Osteoblast (primary cell): ENCODE measurements around the gene ZNF440. TPM values are rescaled to one million over a fixed set of nuclear protein-coding genes. Genes with fewer than 3 reads are reported as not detected.
"Not testable (repeated sequence)": the region's sequence is repeated elsewhere in the genome, so short reads cannot be mapped to it uniquely, and the experiment has no call there.

Experiments used
- DNase-seq: peaks from one replicate; pipeline ENCODE4 v3.0.0; 2011; ENCODE audit warnings: low spot score, mixed read lengths; ENCODE audit not compliant: insufficient read length; ENCODE audit errors: missing footprints
- H2AFZ ChIP-seq: 2 replicates; pipeline ENCODE4 v1.6.0; 2011; ENCODE audit warnings: mild to moderate bottlenecking, low read length
- H3K27ac ChIP-seq: 2 replicates; pipeline ENCODE4 v1.5.1; 2011; ENCODE audit warnings: mild to moderate bottlenecking, low read depth, low read length, moderate library complexity
- H3K27me3 ChIP-seq: 2 replicates; pipeline ENCODE4 v1.6.0; 2012; ENCODE audit warnings: mild to moderate bottlenecking, control low read depth, inconsistent platforms, low read length, moderate library complexity; ENCODE audit not compliant: insufficient read depth
- H3K36me3 ChIP-seq: 2 replicates; pipeline ENCODE4 v1.5.1; 2011; ENCODE audit warnings: mild to moderate bottlenecking, low read length, control low read depth, moderate library complexity; ENCODE audit not compliant: insufficient read depth
- H3K4me1 ChIP-seq: 2 replicates; pipeline ENCODE4 v1.5.1; 2011; ENCODE audit warnings: mild to moderate bottlenecking, low read length, control low read depth, moderate library complexity; ENCODE audit not compliant: insufficient read depth
- H3K4me2 ChIP-seq: 2 replicates; pipeline ENCODE4 v1.6.0; 2011; ENCODE audit warnings: mild to moderate bottlenecking, low read length; ENCODE audit not compliant: insufficient read depth
- H3K4me3 ChIP-seq: fragments of 200-600 bp; sonication (generic); 3 replicates; pipeline ENCODE4 v1.5.1; 2012; ENCODE audit warnings: mild to moderate bottlenecking, low read length, inconsistent platforms; ENCODE audit not compliant: insufficient read depth
- H3K79me2 ChIP-seq: 2 replicates; pipeline ENCODE4 v1.6.0; 2012; ENCODE audit warnings: mild to moderate bottlenecking, low read length, control low read depth, inconsistent platforms; ENCODE audit not compliant: insufficient read depth
- H3K9me3 ChIP-seq: 2 replicates; pipeline ENCODE4 v1.5.1; 2011; ENCODE audit warnings: low read depth, low read length, control low read depth
- H4K20me1 ChIP-seq: 2 replicates; pipeline ENCODE4 v1.6.0; 2012; ENCODE audit warnings: mild to moderate bottlenecking, low read length, control low read depth; ENCODE audit not compliant: insufficient read depth
- total RNA-seq: library from RNA; depleted of rRNA; stranded (reverse); fragments of >200 nt; gene quantifications from 2 replicates; pipeline ENCODE4 v1.2.3, GENCODE V29; 2012
- TF ChIP-seq, protein P1 (sequence below): IDR thresholded peaks from 2 replicates; pipeline ENCODE4 v1.5.1; 2011; ENCODE audit warnings: mild to moderate bottlenecking, low read depth, low read length, moderate library complexity; ENCODE audit errors: extremely low read depth

Gene ZNF440
- total RNA-seq, 1 donor: 11.2 TPM

GRCh38 chr19:11843722-11844121 lies 29.6 kb downstream of the ZNF440 start:
- H3K9me3 ChIP-seq: no peaks in the 10 kb centered on the region
- TF ChIP-seq, protein P1, sequence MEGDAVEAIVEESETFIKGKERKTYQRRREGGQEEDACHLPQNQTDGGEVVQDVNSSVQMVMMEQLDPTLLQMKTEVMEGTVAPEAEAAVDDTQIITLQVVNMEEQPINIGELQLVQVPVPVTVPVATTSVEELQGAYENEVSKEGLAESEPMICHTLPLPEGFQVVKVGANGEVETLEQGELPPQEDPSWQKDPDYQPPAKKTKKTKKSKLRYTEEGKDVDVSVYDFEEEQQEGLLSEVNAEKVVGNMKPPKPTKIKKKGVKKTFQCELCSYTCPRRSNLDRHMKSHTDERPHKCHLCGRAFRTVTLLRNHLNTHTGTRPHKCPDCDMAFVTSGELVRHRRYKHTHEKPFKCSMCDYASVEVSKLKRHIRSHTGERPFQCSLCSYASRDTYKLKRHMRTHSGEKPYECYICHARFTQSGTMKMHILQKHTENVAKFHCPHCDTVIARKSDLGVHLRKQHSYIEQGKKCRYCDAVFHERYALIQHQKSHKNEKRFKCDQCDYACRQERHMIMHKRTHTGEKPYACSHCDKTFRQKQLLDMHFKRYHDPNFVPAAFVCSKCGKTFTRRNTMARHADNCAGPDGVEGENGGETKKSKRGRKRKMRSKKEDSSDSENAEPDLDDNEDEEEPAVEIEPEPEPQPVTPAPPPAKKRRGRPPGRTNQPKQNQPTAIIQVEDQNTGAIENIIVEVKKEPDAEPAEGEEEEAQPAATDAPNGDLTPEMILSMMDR: no peak
- no peaks in the 10 kb centered on the region for H4K20me1 ChIP-seq
- no peaks in the 10 kb centered on the region for H3K36me3 ChIP-seq
- DNase-seq: no peak
- H3K4me1 ChIP-seq: no peaks in the 10 kb centered on the region
- H3K4me2 ChIP-seq: no peak overlapping the region
- H3K27ac ChIP-seq: no peak overlapping the region
- no peak overlapping the region for H3K4me3 ChIP-seq
- no peaks in the 10 kb centered on the region for H3K27me3 ChIP-seq
- no peaks in the 10 kb centered on the region for H3K79me2 ChIP-seq
- H2AFZ ChIP-seq: no peak overlapping the region

- not testable (repeated sequence) for H3K4me2 ChIP-seq, H3K79me2 ChIP-seq, H3K4me3 ChIP-seq, H2AFZ ChIP-seq, H4K20me1 ChIP-seq, H3K27ac ChIP-seq, H3K9me3 ChIP-seq, DNase-seq, H3K4me1 ChIP-seq, H3K36me3 ChIP-seq, H3K27me3 ChIP-seq
Observed at GRCh38 chr19:11847615-11848014, 33.5 kb downstream of the ZNF440 start.

DNA sequence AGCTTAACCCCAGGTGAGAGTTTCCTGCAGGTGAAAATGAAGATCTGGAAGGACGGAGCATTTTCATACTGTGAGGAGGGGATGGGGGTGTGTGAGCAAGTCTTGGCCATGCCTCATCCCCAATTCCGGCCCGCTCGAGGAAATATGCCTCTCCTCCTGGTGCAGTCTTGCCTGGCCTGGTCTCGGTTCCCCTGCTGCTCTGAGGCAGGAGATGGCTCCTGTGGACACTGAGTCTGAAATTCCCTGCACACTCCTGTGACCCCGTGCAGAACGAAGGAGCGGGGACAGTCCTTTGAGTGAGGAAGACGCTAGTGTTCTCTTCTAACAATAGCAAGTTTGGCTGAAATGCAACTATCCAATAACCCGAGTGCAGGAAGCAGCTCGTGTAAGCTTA lies 34.1 kb downstream of the ZNF440 start:
- H2AFZ ChIP-seq: peak overlapping the region; percentile 94
- H3K4me3 ChIP-seq: peak overlapping the region; percentile 80
- H3K9me3 ChIP-seq: no peaks in the 10 kb centered on the region
- H3K27ac ChIP-seq: no peak overlapping the region
- no peaks in the 10 kb centered on the region for H3K36me3 ChIP-seq
- H4K20me1 ChIP-seq: no peaks in the 10 kb centered on the region
- DNase-seq: no peak
- H3K79me2 ChIP-seq: no peaks in the 10 kb centered on the region
- no peaks in the 10 kb centered on the region for H3K27me3 ChIP-seq
- peak overlapping the region; percentile 83 for H3K4me2 ChIP-seq
- H3K4me1 ChIP-seq: no peaks in the 10 kb centered on the region
- TF ChIP-seq, protein P1: no peak

DNA sequence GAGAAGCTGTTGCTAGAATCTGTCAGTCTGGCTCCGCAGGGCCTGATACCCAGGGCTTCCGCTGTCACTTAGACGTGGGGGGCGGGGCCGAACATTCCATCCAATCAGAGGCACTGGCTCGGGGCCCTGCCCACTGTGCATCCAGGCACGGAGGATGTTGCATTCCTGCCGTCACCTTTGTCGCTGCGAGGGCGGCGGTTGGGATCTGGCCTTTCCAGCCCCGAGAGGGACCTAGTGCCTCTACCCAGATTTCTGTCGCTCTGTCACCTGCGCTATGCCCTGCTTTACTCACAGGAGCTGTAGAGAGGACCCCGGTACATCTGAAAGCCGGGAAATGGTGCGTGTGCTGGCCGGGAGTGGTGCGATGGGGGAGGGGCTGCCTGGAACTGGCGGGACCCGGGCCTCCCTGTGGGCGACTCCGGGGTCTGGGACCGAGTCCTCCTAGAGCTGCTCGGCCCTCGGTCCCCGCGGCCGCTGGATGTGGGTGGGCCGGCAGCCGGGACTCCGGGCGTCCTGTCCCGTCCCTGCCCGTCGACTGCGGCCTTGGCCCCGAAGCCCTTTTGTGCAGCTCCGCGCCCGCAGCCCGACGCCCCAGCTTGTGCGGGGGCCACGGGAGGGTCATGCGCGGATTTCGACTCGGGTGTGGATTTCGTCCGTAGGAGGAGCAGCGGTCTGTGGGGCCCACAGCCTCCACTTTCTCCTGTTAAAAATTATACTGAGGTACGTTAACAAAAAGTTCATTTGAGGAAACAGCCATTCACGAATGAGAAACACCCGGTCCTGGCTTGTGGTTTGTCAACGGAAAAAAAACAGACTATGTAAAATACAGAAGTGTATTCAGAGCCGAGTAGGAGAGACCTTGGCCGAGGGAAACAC lies 34.8 kb downstream of the ZNF440 start, which contains the start of gene ZNF439:
Gene ZNF439 (plus strand): TSS at position 133 of the 876 bp plus-strand sequence. CDS start 142 bp downstream, at position 275.
- H3K79me2 ChIP-seq: no peaks in the 10 kb centered on the region

DNA sequence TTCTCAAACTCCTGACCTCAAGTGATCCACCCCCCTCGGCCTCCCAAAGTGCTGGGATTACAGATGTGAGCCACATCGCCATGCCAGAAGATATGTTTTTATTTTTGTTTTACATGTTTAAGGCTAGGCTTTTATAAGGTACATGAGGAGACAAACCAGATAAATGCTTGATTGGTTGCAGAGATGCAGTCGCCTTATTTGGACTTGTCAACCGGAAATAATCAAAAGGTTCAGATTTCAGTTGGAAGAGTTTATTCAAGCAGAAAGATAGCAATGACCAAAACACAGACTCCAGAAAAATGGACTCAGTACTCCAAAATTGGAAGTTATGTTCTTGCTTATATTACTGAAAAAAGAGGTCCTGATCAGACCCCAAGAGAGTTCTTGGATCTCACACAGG lies 36.2 kb downstream of the ZNF440 start:
- H3K9me3 ChIP-seq, H4K20me1 ChIP-seq, H3K4me1 ChIP-seq, H3K4me3 ChIP-seq, H3K79me2 ChIP-seq, H3K27me3 ChIP-seq, H2AFZ ChIP-seq, H3K36me3 ChIP-seq, H3K27ac ChIP-seq, DNase-seq, H3K4me2 ChIP-seq: not testable (repeated sequence)

More for the DNA sequence above, 34.8 kb downstream of the ZNF440 start, which contains the start of gene ZNF439:
- Histone ChIP-seq H4K20me1 (no peaks in the 10 kb centered on the region), H2AFZ (peak within 1 kb of the TSS; percentile 94), H3K27ac (no peak within 1 kb of the TSS), H3K9me3 (no peaks in the 10 kb centered on the region), H3K4me3 (peak within 1 kb of the TSS; percentile 80), H3K36me3 (no peaks in the 10 kb centered on the region), H3K4me1 (no peaks in the 10 kb centered on the region), H3K4me2 (peak within 1 kb of the TSS; percentile 83), H3K27me3 (no peaks in the 10 kb centered on the region)
- peak; percentile 85 for DNase-seq
- TF ChIP-seq, protein P1: no peak
